ENCODE data around the gene IPPK.
"Not testable (repeated sequence)": the region's sequence is repeated elsewhere in the genome, so short reads cannot be mapped to it uniquely, and the experiment has no call there.

Gene IPPK

GRCh38 chr9:92589923-92590322, 80.0 kb downstream of the IPPK start:
- Histone ChIP-seq H3K9ac (ENCODE audit: low read depth in 1 of 2, low read length in 2 of 2) (no peak overlapping the region), H3K9me3 (ENCODE audit: control insufficient read depth in 1 of 2, low read length in 2 of 2) (peaks cover 0 to 2% of the 10 kb centered on the region in 2 donors), H3K27ac (ENCODE audit: low read depth, low read length) (no peak overlapping the region), H3K27me3 (ENCODE audit: control insufficient read depth in 1 of 2, insufficient read depth in 2 of 2, low read length in 2 of 2) (no peaks in the 10 kb centered on the region), H3K4me1 (ENCODE audit: control insufficient read depth in 1 of 2, insufficient read depth in 2 of 2, low read length in 2 of 2) (peaks cover 0 to 5% of the 10 kb centered on the region in 2 donors), H3K36me3 (ENCODE audit: control insufficient read depth in 1 of 2, insufficient read depth in 2 of 2, low read length in 2 of 2) (no peaks in the 10 kb centered on the region), H3K4me3 (ENCODE audit: low read depth in 1 of 2, low read length in 2 of 2) (no peak overlapping the region)

- no peak overlapping the region for H3K27ac ChIP-seq (ENCODE audit: low read depth, low read length)
- H3K36me3 ChIP-seq (ENCODE audit: control insufficient read depth in 1 of 2, insufficient read depth in 2 of 2, low read length in 2 of 2) = no peaks in the 10 kb centered on the region
- H3K27me3 ChIP-seq (ENCODE audit: control insufficient read depth in 1 of 2, insufficient read depth in 2 of 2, low read length in 2 of 2) = no peaks in the 10 kb centered on the region
- H3K9me3 ChIP-seq (ENCODE audit: control insufficient read depth in 1 of 2, low read length in 2 of 2) = no peaks in the 10 kb centered on the region
- no peak overlapping the region for H3K9ac ChIP-seq (ENCODE audit: low read depth in 1 of 2, low read length in 2 of 2)
- no peak overlapping the region for H3K4me3 ChIP-seq (ENCODE audit: low read depth in 1 of 2, low read length in 2 of 2)
- H3K4me1 ChIP-seq (ENCODE audit: control insufficient read depth in 1 of 2, insufficient read depth in 2 of 2, low read length in 2 of 2) = no peaks in the 10 kb centered on the region
These were observed 93.8 kb downstream of the IPPK start for GRCh38 chr9:92576175-92576574.

GRCh38 chr9:92573612-92574011, 96.3 kb downstream of the IPPK start:
- not testable (repeated sequence) for H3K9ac ChIP-seq (ENCODE audit: low read depth in 1 of 2, low read length in 2 of 2); H3K9me3 ChIP-seq (ENCODE audit: control insufficient read depth in 1 of 2, low read length in 2 of 2); H3K4me1 ChIP-seq (ENCODE audit: control insufficient read depth in 1 of 2, insufficient read depth in 2 of 2, low read length in 2 of 2); H3K27ac ChIP-seq (ENCODE audit: low read depth, low read length); H3K27me3 ChIP-seq (ENCODE audit: control insufficient read depth in 1 of 2, insufficient read depth in 2 of 2, low read length in 2 of 2); H3K36me3 ChIP-seq (ENCODE audit: control insufficient read depth in 1 of 2, insufficient read depth in 2 of 2, low read length in 2 of 2); H3K4me3 ChIP-seq (ENCODE audit: low read depth in 1 of 2, low read length in 2 of 2)

- H3K9ac ChIP-seq (ENCODE audit: low read depth in 1 of 2, low read length in 2 of 2); H3K4me1 ChIP-seq (ENCODE audit: control insufficient read depth in 1 of 2, insufficient read depth in 2 of 2, low read length in 2 of 2); H3K4me3 ChIP-seq (ENCODE audit: low read depth in 1 of 2, low read length in 2 of 2); H3K27me3 ChIP-seq (ENCODE audit: control insufficient read depth in 1 of 2, insufficient read depth in 2 of 2, low read length in 2 of 2); H3K27ac ChIP-seq (ENCODE audit: low read depth, low read length); H3K9me3 ChIP-seq (ENCODE audit: control insufficient read depth in 1 of 2, low read length in 2 of 2); H3K36me3 ChIP-seq (ENCODE audit: control insufficient read depth in 1 of 2, insufficient read depth in 2 of 2, low read length in 2 of 2): not testable (repeated sequence)
These were observed 98.1 kb downstream of the IPPK start for GRCh38 chr9:92571871-92572270.

GRCh38 chr9:92564982-92565381, 104.9 kb downstream of the IPPK start:
- no peaks in the 10 kb centered on the region for H3K27me3 ChIP-seq (ENCODE audit: control insufficient read depth in 1 of 2, insufficient read depth in 2 of 2, low read length in 2 of 2)
- no peak overlapping the region for H3K4me3 ChIP-seq (ENCODE audit: low read depth in 1 of 2, low read length in 2 of 2)
- H3K4me1 ChIP-seq (ENCODE audit: control insufficient read depth in 1 of 2, insufficient read depth in 2 of 2, low read length in 2 of 2) = no peaks in the 10 kb centered on the region
- no peaks in the 10 kb centered on the region for H3K36me3 ChIP-seq (ENCODE audit: control insufficient read depth in 1 of 2, insufficient read depth in 2 of 2, low read length in 2 of 2)
- H3K9ac ChIP-seq (ENCODE audit: low read depth in 1 of 2, low read length in 2 of 2) = no peak overlapping the region
- H3K9me3 ChIP-seq (ENCODE audit: control insufficient read depth in 1 of 2, low read length in 2 of 2) = no peaks in the 10 kb centered on the region
- no peak overlapping the region for H3K27ac ChIP-seq (ENCODE audit: low read depth, low read length)

GRCh38 chr9:92564504-92564903, 105.4 kb downstream of the IPPK start:
- H3K9ac ChIP-seq (ENCODE audit: low read depth in 1 of 2, low read length in 2 of 2) = no peak overlapping the region

More at GRCh38 chr9:92564504-92564903, 105.4 kb downstream of the IPPK start:
- H3K27me3 ChIP-seq (ENCODE audit: control insufficient read depth in 1 of 2, insufficient read depth in 2 of 2, low read length in 2 of 2) = no peaks in the 10 kb centered on the region
- no peak overlapping the region for H3K27ac ChIP-seq (ENCODE audit: low read depth, low read length)
- H3K4me3 ChIP-seq (ENCODE audit: low read depth in 1 of 2, low read length in 2 of 2) = no peak overlapping the region
- no peaks in the 10 kb centered on the region for H3K4me1 ChIP-seq (ENCODE audit: control insufficient read depth in 1 of 2, insufficient read depth in 2 of 2, low read length in 2 of 2)
- no peaks in the 10 kb centered on the region for H3K9me3 ChIP-seq (ENCODE audit: control insufficient read depth in 1 of 2, low read length in 2 of 2)
- no peaks in the 10 kb centered on the region for H3K36me3 ChIP-seq (ENCODE audit: control insufficient read depth in 1 of 2, insufficient read depth in 2 of 2, low read length in 2 of 2)

Measured in duodenal mucosa (tissue), 2 donors.